Neural crest cell (in vitro differentiated cells): ENCODE data around the gene OR6N1. TPM values are rescaled to one million over a fixed set of nuclear protein-coding genes. Genes with fewer than 3 reads are reported as not detected.

Source experiments
- DNase-seq: peaks from one replicate; pipeline ENCODE4 v3.0.0; 2021; ENCODE audit warnings: low read depth, mixed read lengths, low spot score
- H3K27ac Mint-ChIP-seq: one replicate; pipeline ENCODE4 v1.8.0; 2021; ENCODE audit warnings: mild to moderate bottlenecking, mixed read lengths; ENCODE audit not compliant: unreplicated experiment
- H3K27me3 Mint-ChIP-seq: 2 replicates; pipeline ENCODE4 v1.8.0; 2021; ENCODE audit warnings: low read depth, mild to moderate bottlenecking, mixed read lengths
- H3K36me3 Mint-ChIP-seq: 2 replicates; pipeline ENCODE4 v1.8.0; 2021; ENCODE audit warnings: low read depth, mild to moderate bottlenecking, mixed read lengths
- H3K4me1 Mint-ChIP-seq: 2 replicates; pipeline ENCODE4 v1.8.0; 2021; ENCODE audit warnings: mixed read lengths
- H3K4me3 Mint-ChIP-seq: one replicate; pipeline ENCODE4 v1.8.0; 2021; ENCODE audit warnings: mild to moderate bottlenecking, mixed read lengths
- H3K9me3 Mint-ChIP-seq: 2 replicates; pipeline ENCODE4 v1.8.0; 2021; ENCODE audit warnings: mixed read lengths
- CTCF ChIP-seq: fragments of 200-600 bp; sonication (generic); conservative IDR thresholded peaks from 2 replicates; pipeline ENCODE4 v1.5.0; 2021; ENCODE audit warnings: antibody characterized with exemption, mild to moderate bottlenecking
- total RNA-seq: library from RNA; stranded (reverse); gene quantifications from 2 replicates; pipeline ENCODE4 v1.2.1, GENCODE V29; 2021

The OR6N1 gene
- total RNA-seq, 1 donor from 2014 or later = not detected

GRCh38 chr1:158806916-158807536, 35.0 kb upstream of the OR6N1 start:
- Mint-ChIP-seq H3K4me3 (no peak overlapping the region), H3K36me3 (no peaks in the 10 kb centered on the region), H3K27me3 (peaks cover 33% of the 10 kb centered on the region), H3K4me1 (no peaks in the 10 kb centered on the region), H3K9me3 (no peaks in the 10 kb centered on the region), H3K27ac (no peak overlapping the region)
- TF ChIP-seq CTCF = no peak
- DNase-seq = no peak

DNA sequence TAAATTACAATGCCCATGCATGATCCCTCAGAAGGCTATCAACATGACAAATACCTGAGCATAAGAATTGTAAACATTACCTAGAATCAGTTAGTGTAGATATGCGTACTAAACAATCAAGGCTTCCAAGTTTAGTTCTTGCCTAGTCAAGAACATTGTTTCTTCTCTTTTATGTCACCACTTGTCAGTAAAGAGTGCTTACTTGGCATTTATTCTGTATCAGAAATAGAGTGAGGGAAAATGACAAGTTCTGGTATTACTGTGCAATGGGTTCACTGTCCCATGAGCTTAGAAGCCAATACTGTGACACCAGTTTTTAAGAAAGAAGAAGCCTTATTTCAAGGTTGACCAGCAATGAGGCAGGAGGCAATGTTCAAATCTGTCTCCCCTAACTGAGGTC, 31.7 kb upstream of the OR6N1 start:
- no peak overlapping the region for H3K27ac Mint-ChIP-seq
- H3K4me1 Mint-ChIP-seq = no peaks in the 10 kb centered on the region
- TF ChIP-seq CTCF = no peak
- no peak for DNase-seq
- H3K9me3 Mint-ChIP-seq = no peaks in the 10 kb centered on the region
- H3K27me3 Mint-ChIP-seq = peaks cover 59% of the 10 kb centered on the region
- H3K4me3 Mint-ChIP-seq = no peak overlapping the region
- no peaks in the 10 kb centered on the region for H3K36me3 Mint-ChIP-seq

- no peaks in the 10 kb centered on the region for H3K36me3 Mint-ChIP-seq
- peaks cover 59% of the 10 kb centered on the region for H3K27me3 Mint-ChIP-seq
- H3K27ac Mint-ChIP-seq = no peak overlapping the region
- DNase-seq = no peak
- no peaks in the 10 kb centered on the region for H3K9me3 Mint-ChIP-seq
- no peak for TF ChIP-seq CTCF
- no peaks in the 10 kb centered on the region for H3K4me1 Mint-ChIP-seq
- H3K4me3 Mint-ChIP-seq = no peak overlapping the region
Observed at GRCh38 chr1:158801396-158801795, 29.4 kb upstream of the OR6N1 start.

- H3K27me3 Mint-ChIP-seq = peaks cover 57% of the 10 kb centered on the region
- H3K9me3 Mint-ChIP-seq = no peaks in the 10 kb centered on the region
- TF ChIP-seq CTCF = no peak
- H3K4me1 Mint-ChIP-seq = no peaks in the 10 kb centered on the region
- H3K4me3 Mint-ChIP-seq = no peak overlapping the region
- DNase-seq = no peak
- no peak overlapping the region for H3K27ac Mint-ChIP-seq
- H3K36me3 Mint-ChIP-seq = no peaks in the 10 kb centered on the region
Observed at GRCh38 chr1:158800526-158800925, 28.5 kb upstream of the OR6N1 start.

DNA sequence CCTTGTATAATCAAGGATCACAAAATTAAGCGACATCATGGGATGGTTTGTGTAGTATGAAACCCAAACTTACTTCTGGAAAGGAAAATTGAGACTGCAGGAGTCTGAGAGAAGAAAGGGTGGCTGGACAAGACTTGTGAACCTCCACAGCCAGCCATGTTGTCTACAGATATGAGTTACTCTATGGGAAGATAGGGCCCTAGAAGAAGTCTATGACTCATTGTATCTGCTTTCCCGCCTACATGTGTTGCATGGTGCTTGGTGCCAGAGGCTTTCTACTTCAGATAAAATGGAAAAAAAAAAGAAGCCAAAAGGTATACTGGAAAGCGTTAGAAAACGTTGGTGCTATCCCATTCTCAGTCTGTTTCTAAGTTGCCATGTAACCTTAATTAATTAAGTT, 27.7 kb upstream of the OR6N1 start:
- H3K27me3 Mint-ChIP-seq = peaks cover 57% of the 10 kb centered on the region
- H3K36me3 Mint-ChIP-seq = no peaks in the 10 kb centered on the region
- no peak overlapping the region for H3K4me3 Mint-ChIP-seq
- DNase-seq = no peak
- no peaks in the 10 kb centered on the region for H3K4me1 Mint-ChIP-seq
- no peak for TF ChIP-seq CTCF
- no peak overlapping the region for H3K27ac Mint-ChIP-seq
- no peaks in the 10 kb centered on the region for H3K9me3 Mint-ChIP-seq
